ENCODE data around the gene SETD1B. TPM values are rescaled to one million over a fixed set of nuclear protein-coding genes. Genes with fewer than 3 reads are reported as not detected.

SETD1B gene
- total RNA-seq, 1 donor from 2014 or later, result 28.4 TPM

DNA sequence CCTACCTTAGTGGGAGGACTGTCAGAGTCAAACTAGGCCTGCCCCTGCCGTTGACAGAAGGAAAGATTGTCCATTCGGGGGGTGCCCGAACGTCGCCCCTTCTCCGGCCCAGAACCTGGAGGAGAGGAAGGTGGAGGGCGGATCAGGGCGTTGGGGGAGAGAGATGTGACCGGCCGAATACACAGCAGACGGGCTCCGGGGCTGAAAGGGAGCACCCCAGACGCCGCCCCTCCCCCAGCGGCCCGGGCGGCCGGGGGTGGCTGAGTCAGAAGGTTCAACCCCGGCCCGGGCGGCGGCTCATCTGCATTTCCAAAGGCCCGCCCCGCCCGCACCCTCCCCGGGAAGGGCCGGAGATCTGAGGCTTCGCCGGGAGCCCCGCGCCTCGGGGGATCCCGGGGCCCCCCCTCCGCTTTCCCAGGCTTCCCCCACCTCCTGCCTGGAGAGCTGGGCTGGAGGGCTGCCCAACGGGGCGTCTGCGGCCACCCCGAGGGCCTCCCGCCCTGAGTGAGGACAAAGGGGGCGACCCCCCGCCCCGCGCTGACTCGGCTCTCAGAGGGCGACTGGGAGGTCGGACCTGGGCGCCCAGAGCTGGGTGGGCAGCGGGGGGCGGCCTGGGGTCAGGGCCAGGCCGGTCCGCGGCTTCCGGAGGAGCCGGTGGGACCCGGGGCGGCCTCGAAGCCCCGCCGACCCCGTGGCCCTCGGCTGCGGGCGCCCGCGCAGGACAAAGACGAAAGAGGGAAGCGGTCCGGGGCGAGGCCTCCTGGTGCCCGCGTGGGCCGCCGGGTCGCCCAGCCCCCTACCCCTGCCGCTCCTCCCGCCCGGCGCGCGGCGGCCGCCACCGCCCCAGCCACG is 3.7 kb upstream of the SETD1B start:
- Mint-ChIP-seq H3K4me3 (peak overlapping the region; percentile 92), H3K4me1 (ENCODE audit: unreplicated experiment) (peaks cover 25% of the 10 kb centered on the region), H3K27ac (peak overlapping the region; percentile 96), H3K9me3 (no peaks in the 10 kb centered on the region), H3K36me3 (peaks cover 18% of the 10 kb centered on the region), H3K27me3 (peaks cover 5% of the 10 kb centered on the region)
- DNase-seq (ENCODE audit: extremely low spot score, unreplicated experiment), result peak; percentile 86
- TF ChIP-seq, protein P1, sequence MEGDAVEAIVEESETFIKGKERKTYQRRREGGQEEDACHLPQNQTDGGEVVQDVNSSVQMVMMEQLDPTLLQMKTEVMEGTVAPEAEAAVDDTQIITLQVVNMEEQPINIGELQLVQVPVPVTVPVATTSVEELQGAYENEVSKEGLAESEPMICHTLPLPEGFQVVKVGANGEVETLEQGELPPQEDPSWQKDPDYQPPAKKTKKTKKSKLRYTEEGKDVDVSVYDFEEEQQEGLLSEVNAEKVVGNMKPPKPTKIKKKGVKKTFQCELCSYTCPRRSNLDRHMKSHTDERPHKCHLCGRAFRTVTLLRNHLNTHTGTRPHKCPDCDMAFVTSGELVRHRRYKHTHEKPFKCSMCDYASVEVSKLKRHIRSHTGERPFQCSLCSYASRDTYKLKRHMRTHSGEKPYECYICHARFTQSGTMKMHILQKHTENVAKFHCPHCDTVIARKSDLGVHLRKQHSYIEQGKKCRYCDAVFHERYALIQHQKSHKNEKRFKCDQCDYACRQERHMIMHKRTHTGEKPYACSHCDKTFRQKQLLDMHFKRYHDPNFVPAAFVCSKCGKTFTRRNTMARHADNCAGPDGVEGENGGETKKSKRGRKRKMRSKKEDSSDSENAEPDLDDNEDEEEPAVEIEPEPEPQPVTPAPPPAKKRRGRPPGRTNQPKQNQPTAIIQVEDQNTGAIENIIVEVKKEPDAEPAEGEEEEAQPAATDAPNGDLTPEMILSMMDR (conservative IDR thresholded peaks at IDR 0.05), result no peak

DNA sequence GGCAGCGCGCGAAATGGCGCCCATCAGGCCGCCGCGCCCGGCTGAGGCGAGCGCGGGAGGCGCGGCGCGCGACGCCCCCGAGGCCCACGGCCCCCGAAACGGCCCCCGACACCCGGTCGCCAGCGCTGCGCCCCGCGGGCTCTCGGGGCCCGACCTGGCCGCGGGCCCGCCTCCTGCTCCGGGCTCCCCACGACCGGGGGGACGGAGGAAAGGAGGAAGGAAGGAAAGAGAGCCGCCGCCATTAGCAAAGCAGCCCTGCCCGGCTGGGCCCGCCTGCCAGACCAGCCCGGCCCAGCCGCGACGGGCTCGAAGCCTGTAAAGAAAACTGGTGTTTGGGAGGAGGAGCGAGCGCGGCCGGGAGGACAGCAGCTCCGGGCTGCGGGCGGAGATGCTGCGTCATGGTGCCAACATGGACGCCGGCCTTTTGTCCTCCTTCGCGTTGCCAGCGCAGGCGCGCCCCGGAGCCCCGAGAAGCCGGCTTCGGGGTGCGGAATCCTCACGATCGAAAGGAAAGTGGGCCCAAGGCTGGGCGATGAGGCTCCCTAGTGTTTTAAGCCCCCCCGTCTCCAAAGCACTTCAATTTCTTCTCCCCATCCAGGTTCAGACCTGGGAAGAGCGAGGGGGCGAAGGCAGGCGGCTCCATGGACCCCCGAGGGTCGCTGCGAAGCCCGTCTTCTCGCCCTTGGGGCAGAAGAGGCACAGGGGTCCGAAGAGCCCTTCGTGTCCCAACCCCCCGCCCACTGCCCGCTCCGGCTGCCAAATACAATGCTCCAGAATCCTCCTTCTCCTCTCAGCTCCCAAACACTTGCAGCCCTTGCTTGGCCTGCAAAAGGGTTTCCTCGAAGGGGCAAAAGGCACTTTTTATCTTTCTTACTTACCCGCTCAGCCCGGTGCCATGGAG is 2.9 kb upstream of the SETD1B start:
- H3K36me3 Mint-ChIP-seq, result peaks cover 18% of the 10 kb centered on the region
- TF ChIP-seq, protein P1 (conservative IDR thresholded peaks at IDR 0.05), result no peak
- H3K4me1 Mint-ChIP-seq (ENCODE audit: unreplicated experiment), result peaks cover 22% of the 10 kb centered on the region
- H3K27ac Mint-ChIP-seq, result peak overlapping the region; percentile 100
- peak overlapping the region; percentile 98 for H3K4me3 Mint-ChIP-seq
- H3K27me3 Mint-ChIP-seq, result peaks cover 5% of the 10 kb centered on the region
- no peak for DNase-seq (ENCODE audit: extremely low spot score, unreplicated experiment)
- no peaks in the 10 kb centered on the region for H3K9me3 Mint-ChIP-seq

DNA sequence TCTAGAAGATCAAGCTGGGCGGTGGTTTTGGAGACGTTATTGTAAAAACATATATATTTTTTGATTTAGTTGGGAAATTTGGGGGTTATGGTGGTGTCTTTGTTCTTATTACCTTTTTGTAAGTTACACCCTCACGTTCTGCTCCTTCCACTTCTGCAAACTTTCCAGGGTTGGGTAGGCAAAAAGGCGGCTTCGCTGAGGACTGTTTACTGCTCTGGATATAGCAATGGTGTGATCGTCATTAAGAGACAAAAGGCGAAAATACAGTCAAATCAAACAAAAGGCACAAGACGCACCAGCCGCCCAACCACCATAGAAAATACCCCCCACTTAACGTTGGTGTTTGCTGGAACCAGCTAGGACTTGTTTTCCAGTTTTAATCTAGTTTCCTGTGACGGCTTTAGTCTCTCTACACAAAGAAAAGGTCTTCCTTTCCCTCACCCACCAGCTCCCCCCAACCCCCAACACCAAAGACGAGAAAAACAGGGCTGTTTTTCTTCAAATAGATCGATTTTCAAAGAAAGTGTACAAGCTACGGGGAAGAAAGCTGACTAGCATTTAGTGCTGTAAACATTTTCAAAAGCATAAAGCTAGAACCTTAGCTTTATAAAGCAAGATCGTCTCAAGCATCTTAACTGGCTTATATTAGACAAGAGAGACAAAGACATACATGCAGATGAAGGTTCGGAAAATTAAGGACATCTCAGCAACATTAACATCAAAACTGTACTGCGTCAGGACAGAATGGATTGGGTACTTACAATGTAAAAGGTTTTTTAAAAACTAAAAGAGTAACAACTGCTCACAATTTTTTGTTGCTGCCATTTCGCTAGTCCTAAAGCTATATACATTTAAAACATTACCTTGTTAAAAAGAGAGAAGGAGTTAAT is 2.0 kb upstream of the SETD1B start:
- Mint-ChIP-seq H3K4me1 (ENCODE audit: unreplicated experiment) (peaks cover 27% of the 10 kb centered on the region), H3K27ac (peak overlapping the region; percentile 100), H3K9me3 (no peaks in the 10 kb centered on the region), H3K36me3 (peaks cover 18% of the 10 kb centered on the region), H3K4me3 (peak overlapping the region; percentile 98), H3K27me3 (peaks cover 5% of the 10 kb centered on the region)
- no peak for DNase-seq (ENCODE audit: extremely low spot score, unreplicated experiment)
- TF ChIP-seq, protein P1 (conservative IDR thresholded peaks at IDR 0.05), result no peak

DNA sequence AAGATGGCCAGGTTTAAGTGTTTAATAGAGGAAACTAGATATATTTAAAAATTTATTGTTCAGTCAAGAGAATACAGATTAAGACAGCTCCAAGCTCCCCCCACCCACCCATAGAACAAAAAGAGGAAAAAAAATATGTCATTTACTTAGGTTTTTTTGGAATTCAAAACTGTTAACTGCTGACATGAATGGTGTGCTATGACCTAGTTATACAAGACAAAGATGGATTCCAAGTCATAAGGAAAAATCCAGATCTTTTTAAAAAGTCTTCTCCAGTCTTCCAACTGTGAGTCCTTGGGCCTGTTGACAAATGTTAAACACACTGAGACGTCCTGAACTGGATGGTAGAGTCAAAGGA is 1.3 kb upstream of the SETD1B start:
- TF ChIP-seq, protein P1 (conservative IDR thresholded peaks at IDR 0.05), result no peak
- Mint-ChIP-seq H3K4me3 (peak overlapping the region; percentile 98), H3K27ac (peak overlapping the region; percentile 100), H3K9me3 (no peaks in the 10 kb centered on the region), H3K27me3 (peaks cover 5% of the 10 kb centered on the region), H3K36me3 (peaks cover 18% of the 10 kb centered on the region), H3K4me1 (ENCODE audit: unreplicated experiment) (peaks cover 23% of the 10 kb centered on the region)
- no peak for DNase-seq (ENCODE audit: extremely low spot score, unreplicated experiment)

Data from type B pancreatic cell (in vitro differentiated cells).